ENCODE measurements around the gene TSNAX. TPM values are rescaled to one million over a fixed set of nuclear protein-coding genes. Genes with fewer than 3 reads are reported as not detected.
"Not testable (repeated sequence)": the region's sequence is repeated elsewhere in the genome, so short reads cannot be mapped to it uniquely, and the experiment has no call there.

TSNAX gene
- polyA plus RNA-seq, 1 experiment, result 21.4 TPM

GRCh38 chr1:231558708-231559185 is 30.3 kb downstream of the TSNAX start:
- Histone ChIP-seq H3K4me3 (ENCODE audit: low read depth, low read length) (no peak overlapping the region), H3K36me3 (ENCODE audit: control insufficient read depth, insufficient read depth, low read length) (no peaks in the 10 kb centered on the region), H3K27me3 (ENCODE audit: control insufficient read depth, insufficient read depth, low read length) (no peaks in the 10 kb centered on the region)
- no peak for TF ChIP-seq CTCF (IDR thresholded peaks at IDR 0.05; ENCODE audit: insufficient read depth, low read depth, low read length)
- ChIA-PET CTCF (interaction anchor here (1.6 kb wide), 1 partner anchor 204 kb away, joined by 3 read pairs; no protein-coding TSS in a partner anchor), POLR2A (no interaction called here)
- no peak for DNase-seq (ENCODE audit: low read depth)

- DNase-seq (ENCODE audit: low read depth), result no peak
- H3K36me3 ChIP-seq (ENCODE audit: control insufficient read depth, insufficient read depth, low read length), result no peaks in the 10 kb centered on the region
- H3K27me3 ChIP-seq (ENCODE audit: control insufficient read depth, insufficient read depth, low read length), result no peaks in the 10 kb centered on the region
- CTCF ChIA-PET, result interaction anchor here (0.6 kb wide), 1 partner anchor 205 kb away, joined by 3 read pairs; no protein-coding TSS in a partner anchor
- TF ChIP-seq CTCF (IDR thresholded peaks at IDR 0.05; ENCODE audit: insufficient read depth, low read depth, low read length), result no peak
- no peak overlapping the region for H3K4me3 ChIP-seq (ENCODE audit: low read depth, low read length)
- POLR2A ChIA-PET, result no interaction called here
These were observed 33.3 kb downstream of the TSNAX start for GRCh38 chr1:231561647-231562383.

- no peak overlapping the region for H3K4me3 ChIP-seq (ENCODE audit: low read depth, low read length)
- no peaks in the 10 kb centered on the region for H3K36me3 ChIP-seq (ENCODE audit: control insufficient read depth, insufficient read depth, low read length)
- no peak for TF ChIP-seq CTCF (IDR thresholded peaks at IDR 0.05; ENCODE audit: insufficient read depth, low read depth, low read length)
- H3K27me3 ChIP-seq (ENCODE audit: control insufficient read depth, insufficient read depth, low read length), result no peaks in the 10 kb centered on the region
- ChIA-PET POLR2A (no interaction called here), CTCF (no interaction called here)
- DNase-seq (ENCODE audit: low read depth), result no peak
These were observed 34.8 kb downstream of the TSNAX start for GRCh38 chr1:231563247-231563646.

GRCh38 chr1:231564373-231564772 is 35.9 kb downstream of the TSNAX start:
- no peaks in the 10 kb centered on the region for H3K27me3 ChIP-seq (ENCODE audit: control insufficient read depth, insufficient read depth, low read length)
- ChIA-PET POLR2A (no interaction called here), CTCF (interaction anchor here (1.2 kb wide), 1 partner anchor 26 kb away, joined by 3 read pairs; no protein-coding TSS in a partner anchor)
- H3K4me3 ChIP-seq (ENCODE audit: low read depth, low read length), result no peak overlapping the region
- no peak for DNase-seq (ENCODE audit: low read depth)
- no peaks in the 10 kb centered on the region for H3K36me3 ChIP-seq (ENCODE audit: control insufficient read depth, insufficient read depth, low read length)
- no peak for TF ChIP-seq CTCF (IDR thresholded peaks at IDR 0.05; ENCODE audit: insufficient read depth, low read depth, low read length)

- H3K27me3 ChIP-seq (ENCODE audit: control insufficient read depth, insufficient read depth, low read length), result no peaks in the 10 kb centered on the region
- no peak for DNase-seq (ENCODE audit: low read depth)
- ChIA-PET POLR2A (no interaction called here), CTCF (no interaction called here)
- TF ChIP-seq CTCF (IDR thresholded peaks at IDR 0.05; ENCODE audit: insufficient read depth, low read depth, low read length), result no peak
- H3K36me3 ChIP-seq (ENCODE audit: control insufficient read depth, insufficient read depth, low read length), result no peaks in the 10 kb centered on the region
- H3K4me3 ChIP-seq (ENCODE audit: low read depth, low read length), result no peak overlapping the region
These were observed 38.0 kb downstream of the TSNAX start for GRCh38 chr1:231566496-231566895.

- H3K36me3 ChIP-seq (ENCODE audit: control insufficient read depth, insufficient read depth, low read length); DNase-seq (ENCODE audit: low read depth); CTCF ChIA-PET; H3K27me3 ChIP-seq (ENCODE audit: control insufficient read depth, insufficient read depth, low read length); H3K4me3 ChIP-seq (ENCODE audit: low read depth, low read length); POLR2A ChIA-PET: not testable (repeated sequence)
These were observed 41.8 kb downstream of the TSNAX start for GRCh38 chr1:231570262-231570661.
